ENCODE data around the gene RNF168. TPM values are rescaled to one million over a fixed set of nuclear protein-coding genes. Genes with fewer than 3 reads are reported as not detected.
A peak's percentile ranks its signal among the peaks of the same experiment; 100 is the strongest.

The RNF168 gene
- total and polyA plus RNA-seq, 7 donors, result 3.6 to 22.1 (median 11.6) TPM

GRCh38 chr3:196546537-196546936 is 43.0 kb upstream of the RNF168 start:
- Histone ChIP-seq H3K4me3 (no peak overlapping the region), H3K4me1 (no peaks in the 10 kb centered on the region), H3K9me3 (no peaks in the 10 kb centered on the region), H3K27me3 (ENCODE audit: insufficient read depth in 3 of 3, low read length in 2 of 3) (no peaks in the 10 kb centered on the region), H3K36me3 (ENCODE audit: insufficient read depth in 1 of 2, low read depth in 1 of 2) (no peaks in the 10 kb centered on the region), H3K27ac (no peak overlapping the region)
- intact Hi-C loops (cut with DNase I), result no loop called here
- ATAC-seq (no peak), DNase-seq (no peak)
- 82 to 88% (median 84%) methylated on average over 5 of the region's 5 CpGs for WGBS, 3 donors
- no peak for TF ChIP-seq CTCF (IDR thresholded peaks at IDR 0.05)

- DNase-seq (no peak), ATAC-seq (no peak)
- Histone ChIP-seq H3K36me3 (ENCODE audit: insufficient read depth in 1 of 2, low read depth in 1 of 2) (no peaks in the 10 kb centered on the region), H3K4me3 (no peak overlapping the region), H3K27ac (no peak overlapping the region), H3K4me1 (no peaks in the 10 kb centered on the region), H3K27me3 (ENCODE audit: insufficient read depth in 3 of 3, low read length in 2 of 3) (no peaks in the 10 kb centered on the region), H3K9me3 (no peaks in the 10 kb centered on the region)
- no peak for TF ChIP-seq CTCF (IDR thresholded peaks at IDR 0.05)
- WGBS, 3 donors, result 94 to 98% (median 95%) methylated on average over 2 of the region's 2 CpGs
- intact Hi-C loops (cut with DNase I), result no loop called here
These were observed 41.0 kb upstream of the RNF168 start for GRCh38 chr3:196544491-196544992.

GRCh38 chr3:196541684-196542445 is 38.3 kb upstream of the RNF168 start:
- H3K9me3 ChIP-seq, result no peaks in the 10 kb centered on the region
- no peaks in the 10 kb centered on the region for H3K36me3 ChIP-seq (ENCODE audit: insufficient read depth in 1 of 2, low read depth in 1 of 2)
- TF ChIP-seq CTCF (IDR thresholded peaks at IDR 0.05), result no peak
- no peak overlapping the region for H3K4me3 ChIP-seq
- intact Hi-C loops (cut with DNase I), result no loop called here
- DNase-seq (no peak), ATAC-seq (peak in 1 of 4 donors; percentile 60)
- no peaks in the 10 kb centered on the region for H3K27me3 ChIP-seq (ENCODE audit: insufficient read depth in 3 of 3, low read length in 2 of 3)
- 80 to 91% (median 84%) methylated on average over 6 of the region's 6 CpGs for WGBS, 3 donors
- H3K27ac ChIP-seq, result no peak overlapping the region
- no peaks in the 10 kb centered on the region for H3K4me1 ChIP-seq

GRCh38 chr3:196537319-196537984 is 33.9 kb upstream of the RNF168 start:
- peak in 1 of 2 donors; percentile 27 for DNase-seq
- H3K4me3 ChIP-seq, result no peak overlapping the region
- 38 to 48% (median 44%) methylated on average over 18 of the region's 18 CpGs for WGBS, 3 donors

More at GRCh38 chr3:196537319-196537984, 33.9 kb upstream of the RNF168 start:
- peak in 1 of 4 donors; percentile 40 for ATAC-seq
- Histone ChIP-seq H3K9me3 (no peaks in the 10 kb centered on the region), H3K27ac (no peak overlapping the region), H3K27me3 (ENCODE audit: insufficient read depth in 3 of 3, low read length in 2 of 3) (peaks cover 0 to 7% (median 2%) of the 10 kb centered on the region in 3 donors), H3K36me3 (ENCODE audit: insufficient read depth in 1 of 2, low read depth in 1 of 2) (no peaks in the 10 kb centered on the region), H3K4me1 (no peaks in the 10 kb centered on the region)
- peak; percentile 52 for TF ChIP-seq CTCF (IDR thresholded peaks at IDR 0.05)
- intact Hi-C loops (cut with DNase I), result loop anchor here (2.0 to 10.0 kb wide), 3 partner anchors 95 to 147 kb away; partner anchors contain the start of gene NRROS (in 1 of the 2)
